ENCODE data around the gene GAPVD1. TPM values are rescaled to one million over a fixed set of nuclear protein-coding genes. Genes with fewer than 3 reads are reported as not detected.

GAPVD1 gene
- total and polyA plus RNA-seq, 4 donors = 6.5 to 67.7 (median 35.9) TPM

GRCh38 chr9:125378778-125379177 lies 117.2 kb downstream of the GAPVD1 start:
- Histone ChIP-seq H3K27ac (ENCODE audit: low read depth in 1 of 2, low read length in 2 of 2) (no peak overlapping the region), H3K27me3 (ENCODE audit: control insufficient read depth in 1 of 2, insufficient read depth in 2 of 2, low read length in 1 of 2) (no peaks in the 10 kb centered on the region), H3K4me3 (ENCODE audit: low read length in 2 of 2) (no peak overlapping the region), H3K9me3 (ENCODE audit: control insufficient read depth, low read length) (no peaks in the 10 kb centered on the region), H3K4me1 (ENCODE audit: control insufficient read depth in 1 of 2, insufficient read depth in 2 of 2, low read length in 2 of 2) (no peaks in the 10 kb centered on the region), H3K36me3 (ENCODE audit: control insufficient read depth in 1 of 2, insufficient read depth in 2 of 2, low read length in 1 of 2) (no peaks in the 10 kb centered on the region)
- intact Hi-C loops (cut with DNase I) = loop anchor here (5.0 to 10.0 kb wide), 2 partner anchors 124 to 606 kb away; partner anchors contain the start of gene NR6A1 (in 1 of the 2)
- 57 to 58% methylated on average over 9 of the region's 9 CpGs for WGBS, 2 donors
- DNase-seq (no peak), ATAC-seq (ENCODE audit: low FRiP score) (no peak)

- Histone ChIP-seq H3K4me3 (ENCODE audit: low read length in 2 of 2) (no peak overlapping the region), H3K9me3 (ENCODE audit: control insufficient read depth, low read length) (no peaks in the 10 kb centered on the region), H3K27ac (ENCODE audit: low read depth in 1 of 2, low read length in 2 of 2) (no peak overlapping the region), H3K27me3 (ENCODE audit: control insufficient read depth in 1 of 2, insufficient read depth in 2 of 2, low read length in 1 of 2) (no peaks in the 10 kb centered on the region), H3K4me1 (ENCODE audit: control insufficient read depth in 1 of 2, insufficient read depth in 2 of 2, low read length in 2 of 2) (no peaks in the 10 kb centered on the region), H3K36me3 (ENCODE audit: control insufficient read depth in 1 of 2, insufficient read depth in 2 of 2, low read length in 1 of 2) (no peaks in the 10 kb centered on the region)
- ATAC-seq (ENCODE audit: low FRiP score) (no peak), DNase-seq (no peak)
- 61 to 63% methylated on average over 5 of the region's 5 CpGs for WGBS, 2 donors
- intact Hi-C loops (cut with DNase I) = loop anchor here (5.0 to 10.0 kb wide), 2 partner anchors 124 to 607 kb away; partner anchors contain the start of gene NR6A1 (in 1 of the 2)
These were observed 117.6 kb downstream of the GAPVD1 start for GRCh38 chr9:125379208-125379607.

- intact Hi-C loops (cut with DNase I) = no loop called here
- ATAC-seq (ENCODE audit: low FRiP score) (no peak), DNase-seq (no peak)
- no peaks in the 10 kb centered on the region for H3K4me1 ChIP-seq (ENCODE audit: control insufficient read depth in 1 of 2, insufficient read depth in 2 of 2, low read length in 2 of 2)
- 81 to 83% methylated on average over 8 of the region's 8 CpGs for WGBS, 2 donors
- no peaks in the 10 kb centered on the region for H3K36me3 ChIP-seq (ENCODE audit: control insufficient read depth in 1 of 2, insufficient read depth in 2 of 2, low read length in 1 of 2)
- no peak overlapping the region for H3K4me3 ChIP-seq (ENCODE audit: low read length in 2 of 2)
- H3K27ac ChIP-seq (ENCODE audit: low read depth in 1 of 2, low read length in 2 of 2) = no peak overlapping the region
- no peaks in the 10 kb centered on the region for H3K9me3 ChIP-seq (ENCODE audit: control insufficient read depth, low read length)
- no peaks in the 10 kb centered on the region for H3K27me3 ChIP-seq (ENCODE audit: control insufficient read depth in 1 of 2, insufficient read depth in 2 of 2, low read length in 1 of 2)
These were observed 118.8 kb downstream of the GAPVD1 start for GRCh38 chr9:125380406-125380805.

GRCh38 chr9:125387861-125388524 lies 126.4 kb downstream of the GAPVD1 start:
- Histone ChIP-seq H3K27me3 (ENCODE audit: control insufficient read depth in 1 of 2, insufficient read depth in 2 of 2, low read length in 1 of 2) (no peaks in the 10 kb centered on the region), H3K9me3 (ENCODE audit: control insufficient read depth, low read length) (no peaks in the 10 kb centered on the region), H3K4me3 (ENCODE audit: low read length in 2 of 2) (no peak overlapping the region), H3K36me3 (ENCODE audit: control insufficient read depth in 1 of 2, insufficient read depth in 2 of 2, low read length in 1 of 2) (no peaks in the 10 kb centered on the region), H3K4me1 (ENCODE audit: control insufficient read depth in 1 of 2, insufficient read depth in 2 of 2, low read length in 2 of 2) (no peaks in the 10 kb centered on the region), H3K27ac (ENCODE audit: low read depth in 1 of 2, low read length in 2 of 2) (no peak overlapping the region)
- DNase-seq (peak in 1 of 2 donors; percentile 61), ATAC-seq (ENCODE audit: low FRiP score) (no peak)
- WGBS, 2 donors = 89 to 90% methylated on average over 14 of the region's 14 CpGs
- intact Hi-C loops (cut with DNase I) = no loop called here

GRCh38 chr9:125388978-125389377 lies 127.4 kb downstream of the GAPVD1 start:
- Histone ChIP-seq H3K4me3 (ENCODE audit: low read length in 2 of 2) (no peak overlapping the region), H3K27me3 (ENCODE audit: control insufficient read depth in 1 of 2, insufficient read depth in 2 of 2, low read length in 1 of 2) (no peaks in the 10 kb centered on the region), H3K27ac (ENCODE audit: low read depth in 1 of 2, low read length in 2 of 2) (no peak overlapping the region), H3K36me3 (ENCODE audit: control insufficient read depth in 1 of 2, insufficient read depth in 2 of 2, low read length in 1 of 2) (no peaks in the 10 kb centered on the region), H3K4me1 (ENCODE audit: control insufficient read depth in 1 of 2, insufficient read depth in 2 of 2, low read length in 2 of 2) (no peaks in the 10 kb centered on the region), H3K9me3 (ENCODE audit: control insufficient read depth, low read length) (no peaks in the 10 kb centered on the region)
- intact Hi-C loops (cut with DNase I) = no loop called here
- ATAC-seq (ENCODE audit: low FRiP score) = no peak
- WGBS, 2 donors = 58 to 66% methylated on average over 6 of the region's 6 CpGs
- DNase-seq = no peak

GRCh38 chr9:125391704-125392103 lies 130.1 kb downstream of the GAPVD1 start:
- Histone ChIP-seq H3K4me1 (ENCODE audit: control insufficient read depth in 1 of 2, insufficient read depth in 2 of 2, low read length in 2 of 2) (no peaks in the 10 kb centered on the region), H3K36me3 (ENCODE audit: control insufficient read depth in 1 of 2, insufficient read depth in 2 of 2, low read length in 1 of 2) (no peaks in the 10 kb centered on the region), H3K27ac (ENCODE audit: low read depth in 1 of 2, low read length in 2 of 2) (no peak overlapping the region), H3K4me3 (ENCODE audit: low read length in 2 of 2) (no peak overlapping the region), H3K9me3 (ENCODE audit: control insufficient read depth, low read length) (no peaks in the 10 kb centered on the region), H3K27me3 (ENCODE audit: control insufficient read depth in 1 of 2, insufficient read depth in 2 of 2, low read length in 1 of 2) (no peaks in the 10 kb centered on the region)
- no peak for ATAC-seq (ENCODE audit: low FRiP score)
- 92 to 96% methylated on average over 6 of the region's 6 CpGs for WGBS, 2 donors
- no peak for DNase-seq
- intact Hi-C loops (cut with DNase I) = no loop called here

- DNase-seq (no peak), ATAC-seq (ENCODE audit: low FRiP score) (no peak)
- no peaks in the 10 kb centered on the region for H3K36me3 ChIP-seq (ENCODE audit: control insufficient read depth in 1 of 2, insufficient read depth in 2 of 2, low read length in 1 of 2)
- H3K9me3 ChIP-seq (ENCODE audit: control insufficient read depth, low read length) = no peaks in the 10 kb centered on the region
- intact Hi-C loops (cut with DNase I) = no loop called here
- H3K27me3 ChIP-seq (ENCODE audit: control insufficient read depth in 1 of 2, insufficient read depth in 2 of 2, low read length in 1 of 2) = no peaks in the 10 kb centered on the region
- H3K27ac ChIP-seq (ENCODE audit: low read depth in 1 of 2, low read length in 2 of 2) = no peak overlapping the region
- no peaks in the 10 kb centered on the region for H3K4me1 ChIP-seq (ENCODE audit: control insufficient read depth in 1 of 2, insufficient read depth in 2 of 2, low read length in 2 of 2)
- WGBS, 2 donors = 85 to 92% methylated on average over 3 of the region's 3 CpGs
- H3K4me3 ChIP-seq (ENCODE audit: low read length in 2 of 2) = no peak overlapping the region
These were observed 131.8 kb downstream of the GAPVD1 start for GRCh38 chr9:125393426-125393825.

GRCh38 chr9:125396799-125397198 lies 135.2 kb downstream of the GAPVD1 start:
- no peak overlapping the region for H3K4me3 ChIP-seq (ENCODE audit: low read length in 2 of 2)
- intact Hi-C loops (cut with DNase I) = no loop called here
- no peaks in the 10 kb centered on the region for H3K36me3 ChIP-seq (ENCODE audit: control insufficient read depth in 1 of 2, insufficient read depth in 2 of 2, low read length in 1 of 2)
- DNase-seq = no peak
- WGBS, 2 donors = 89 to 91% methylated on average over 6 of the region's 6 CpGs
- ATAC-seq (ENCODE audit: low FRiP score) = no peak
- H3K9me3 ChIP-seq (ENCODE audit: control insufficient read depth, low read length) = no peaks in the 10 kb centered on the region
- no peaks in the 10 kb centered on the region for H3K27me3 ChIP-seq (ENCODE audit: control insufficient read depth in 1 of 2, insufficient read depth in 2 of 2, low read length in 1 of 2)
- H3K27ac ChIP-seq (ENCODE audit: low read depth in 1 of 2, low read length in 2 of 2) = no peak overlapping the region
- H3K4me1 ChIP-seq (ENCODE audit: control insufficient read depth in 1 of 2, insufficient read depth in 2 of 2, low read length in 2 of 2) = no peaks in the 10 kb centered on the region

GRCh38 chr9:125397736-125398135 lies 136.1 kb downstream of the GAPVD1 start:
- 70 to 74% methylated on average over 11 of the region's 11 CpGs for WGBS, 2 donors
- H3K4me3 ChIP-seq (ENCODE audit: low read length in 2 of 2) = no peak overlapping the region
- H3K27ac ChIP-seq (ENCODE audit: low read depth in 1 of 2, low read length in 2 of 2) = no peak overlapping the region
- DNase-seq (no peak), ATAC-seq (ENCODE audit: low FRiP score) (no peak)
- H3K4me1 ChIP-seq (ENCODE audit: control insufficient read depth in 1 of 2, insufficient read depth in 2 of 2, low read length in 2 of 2) = no peaks in the 10 kb centered on the region
- no peaks in the 10 kb centered on the region for H3K27me3 ChIP-seq (ENCODE audit: control insufficient read depth in 1 of 2, insufficient read depth in 2 of 2, low read length in 1 of 2)
- H3K9me3 ChIP-seq (ENCODE audit: control insufficient read depth, low read length) = no peaks in the 10 kb centered on the region
- intact Hi-C loops (cut with DNase I) = no loop called here
- no peaks in the 10 kb centered on the region for H3K36me3 ChIP-seq (ENCODE audit: control insufficient read depth in 1 of 2, insufficient read depth in 2 of 2, low read length in 1 of 2)

All from aorta (tissue), 5 donors.